Osteoblast (primary cell): ENCODE measurements around the gene ATN1. TPM values are rescaled to one million over a fixed set of nuclear protein-coding genes. Genes with fewer than 3 reads are reported as not detected.

Experiments
- DNase-seq: peaks from one replicate; pipeline ENCODE4 v3.0.0; 2011; ENCODE audit warnings: low spot score, mixed read lengths; ENCODE audit not compliant: insufficient read length; ENCODE audit errors: missing footprints
- H2AFZ ChIP-seq: 2 replicates; pipeline ENCODE4 v1.6.0; 2011; ENCODE audit warnings: mild to moderate bottlenecking, low read length
- H3K27ac ChIP-seq: 2 replicates; pipeline ENCODE4 v1.5.1; 2011; ENCODE audit warnings: mild to moderate bottlenecking, low read depth, low read length, moderate library complexity
- H3K27me3 ChIP-seq: 2 replicates; pipeline ENCODE4 v1.6.0; 2012; ENCODE audit warnings: mild to moderate bottlenecking, control low read depth, inconsistent platforms, low read length, moderate library complexity; ENCODE audit not compliant: insufficient read depth
- H3K36me3 ChIP-seq: 2 replicates; pipeline ENCODE4 v1.5.1; 2011; ENCODE audit warnings: mild to moderate bottlenecking, low read length, control low read depth, moderate library complexity; ENCODE audit not compliant: insufficient read depth
- H3K4me1 ChIP-seq: 2 replicates; pipeline ENCODE4 v1.5.1; 2011; ENCODE audit warnings: mild to moderate bottlenecking, low read length, control low read depth, moderate library complexity; ENCODE audit not compliant: insufficient read depth
- H3K4me2 ChIP-seq: 2 replicates; pipeline ENCODE4 v1.6.0; 2011; ENCODE audit warnings: mild to moderate bottlenecking, low read length; ENCODE audit not compliant: insufficient read depth
- H3K4me3 ChIP-seq: fragments of 200-600 bp; sonication (generic); 3 replicates; pipeline ENCODE4 v1.5.1; 2012; ENCODE audit warnings: mild to moderate bottlenecking, low read length, inconsistent platforms; ENCODE audit not compliant: insufficient read depth
- H3K79me2 ChIP-seq: 2 replicates; pipeline ENCODE4 v1.6.0; 2012; ENCODE audit warnings: mild to moderate bottlenecking, low read length, control low read depth, inconsistent platforms; ENCODE audit not compliant: insufficient read depth
- H3K9me3 ChIP-seq: 2 replicates; pipeline ENCODE4 v1.5.1; 2011; ENCODE audit warnings: low read depth, low read length, control low read depth
- H4K20me1 ChIP-seq: 2 replicates; pipeline ENCODE4 v1.6.0; 2012; ENCODE audit warnings: mild to moderate bottlenecking, low read length, control low read depth; ENCODE audit not compliant: insufficient read depth
- total RNA-seq: library from RNA; depleted of rRNA; stranded (reverse); fragments of >200 nt; gene quantifications from 2 replicates; pipeline ENCODE4 v1.2.3, GENCODE V29; 2012
- TF ChIP-seq, protein P1 (sequence below): IDR thresholded peaks from 2 replicates; pipeline ENCODE4 v1.5.1; 2011; ENCODE audit warnings: mild to moderate bottlenecking, low read depth, low read length, moderate library complexity; ENCODE audit errors: extremely low read depth

Gene ATN1
- total RNA-seq, 1 donor: 14.1 TPM

DNA sequence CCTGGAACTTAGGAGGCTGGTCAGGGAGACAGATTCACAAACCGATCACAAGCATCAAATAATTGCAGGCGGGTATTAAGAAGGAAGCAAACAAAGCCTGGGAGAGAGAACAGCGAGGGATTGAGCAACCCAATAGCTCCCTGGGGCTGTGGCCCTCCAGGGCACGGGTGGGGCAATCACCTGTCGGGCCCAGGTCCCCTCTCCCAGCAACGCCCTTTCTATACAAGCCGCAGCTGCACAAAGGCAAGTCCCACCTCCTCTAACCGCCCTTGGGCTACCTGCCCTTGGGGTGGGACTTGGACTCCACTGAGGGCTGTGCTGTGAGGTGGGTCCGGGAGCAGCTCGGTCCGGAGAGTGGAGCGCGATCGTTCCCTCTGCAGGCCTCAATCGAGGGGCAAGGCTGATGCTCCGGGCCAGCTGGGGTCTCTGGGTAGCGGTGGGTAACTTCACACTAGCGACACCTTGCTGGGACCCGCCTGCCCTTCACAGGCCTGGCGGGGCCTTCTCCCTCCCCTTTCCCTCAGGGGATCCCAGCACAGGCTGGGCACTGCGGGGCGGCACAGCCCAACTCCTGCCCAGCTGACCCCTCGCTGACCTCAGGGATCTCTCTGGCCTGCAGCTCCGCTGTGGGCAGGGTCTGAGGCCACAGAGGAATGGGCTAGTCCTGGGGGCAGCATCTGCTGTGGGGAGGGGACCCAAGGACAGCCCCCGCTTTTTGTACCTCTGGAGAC, 34.7 kb downstream of the ATN1 start:
- peak overlapping the region; percentile 93 for H3K27ac ChIP-seq
- DNase-seq: no peak
- H4K20me1 ChIP-seq: peaks cover 4% of the 10 kb centered on the region
- H3K79me2 ChIP-seq: peaks cover 6% of the 10 kb centered on the region
- H3K4me2 ChIP-seq: peak overlapping the region; percentile 85
- TF ChIP-seq, protein P1, sequence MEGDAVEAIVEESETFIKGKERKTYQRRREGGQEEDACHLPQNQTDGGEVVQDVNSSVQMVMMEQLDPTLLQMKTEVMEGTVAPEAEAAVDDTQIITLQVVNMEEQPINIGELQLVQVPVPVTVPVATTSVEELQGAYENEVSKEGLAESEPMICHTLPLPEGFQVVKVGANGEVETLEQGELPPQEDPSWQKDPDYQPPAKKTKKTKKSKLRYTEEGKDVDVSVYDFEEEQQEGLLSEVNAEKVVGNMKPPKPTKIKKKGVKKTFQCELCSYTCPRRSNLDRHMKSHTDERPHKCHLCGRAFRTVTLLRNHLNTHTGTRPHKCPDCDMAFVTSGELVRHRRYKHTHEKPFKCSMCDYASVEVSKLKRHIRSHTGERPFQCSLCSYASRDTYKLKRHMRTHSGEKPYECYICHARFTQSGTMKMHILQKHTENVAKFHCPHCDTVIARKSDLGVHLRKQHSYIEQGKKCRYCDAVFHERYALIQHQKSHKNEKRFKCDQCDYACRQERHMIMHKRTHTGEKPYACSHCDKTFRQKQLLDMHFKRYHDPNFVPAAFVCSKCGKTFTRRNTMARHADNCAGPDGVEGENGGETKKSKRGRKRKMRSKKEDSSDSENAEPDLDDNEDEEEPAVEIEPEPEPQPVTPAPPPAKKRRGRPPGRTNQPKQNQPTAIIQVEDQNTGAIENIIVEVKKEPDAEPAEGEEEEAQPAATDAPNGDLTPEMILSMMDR: no peak
- no peaks in the 10 kb centered on the region for H3K27me3 ChIP-seq
- H3K9me3 ChIP-seq: no peaks in the 10 kb centered on the region
- H3K4me1 ChIP-seq: peaks cover 16% of the 10 kb centered on the region
- H3K36me3 ChIP-seq: peaks cover 28% of the 10 kb centered on the region
- peak overlapping the region; percentile 90 for H2AFZ ChIP-seq
- peak overlapping the region; percentile 58 for H3K4me3 ChIP-seq

DNA sequence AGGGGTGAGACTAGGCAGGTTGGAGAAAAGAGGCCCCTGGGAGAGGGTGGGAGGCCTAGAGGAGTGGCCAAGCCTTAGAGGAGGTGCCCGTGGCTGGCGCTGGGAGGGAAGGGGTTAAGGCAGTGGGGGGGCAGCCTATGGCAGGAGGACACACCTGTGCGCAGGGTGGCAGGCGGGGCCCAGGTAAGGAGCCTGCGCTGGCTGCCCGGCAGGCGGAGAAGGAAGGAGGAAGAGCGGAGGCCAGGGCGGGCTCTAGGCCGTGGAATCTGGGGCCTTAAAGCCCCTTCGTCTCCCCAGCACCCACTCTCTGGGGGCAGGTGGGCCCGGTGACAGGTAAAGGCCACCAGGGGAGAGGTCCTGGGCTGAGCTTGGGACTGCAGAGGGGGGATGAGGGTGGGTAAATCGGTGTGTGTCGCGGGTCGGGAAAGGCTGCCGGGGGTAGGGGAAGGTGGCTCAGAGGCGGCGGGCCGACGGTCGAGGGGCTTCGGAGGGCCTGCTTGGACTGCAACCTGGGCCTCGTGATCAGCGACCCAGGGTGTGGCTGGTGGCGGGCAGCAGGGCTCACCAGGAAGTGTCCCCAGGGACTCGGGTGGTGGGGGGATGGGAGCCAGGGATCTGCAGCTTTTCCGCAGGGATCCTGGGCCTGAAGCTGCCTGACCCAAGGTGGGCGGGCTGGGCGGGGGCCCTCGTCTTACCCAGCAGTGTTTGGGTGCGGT, 35.4 kb downstream of the ATN1 start:
- DNase-seq: no peak
- H3K27ac ChIP-seq: no peak overlapping the region
- TF ChIP-seq, protein P1: no peak
- H3K4me1 ChIP-seq: peaks cover 16% of the 10 kb centered on the region
- peaks cover 4% of the 10 kb centered on the region for H4K20me1 ChIP-seq
- no peak overlapping the region for H3K4me3 ChIP-seq
- peaks cover 13% of the 10 kb centered on the region for H3K79me2 ChIP-seq
- no peaks in the 10 kb centered on the region for H3K9me3 ChIP-seq
- no peak overlapping the region for H3K4me2 ChIP-seq
- peaks cover 35% of the 10 kb centered on the region for H3K36me3 ChIP-seq
- no peaks in the 10 kb centered on the region for H3K27me3 ChIP-seq
- H2AFZ ChIP-seq: no peak overlapping the region

DNA sequence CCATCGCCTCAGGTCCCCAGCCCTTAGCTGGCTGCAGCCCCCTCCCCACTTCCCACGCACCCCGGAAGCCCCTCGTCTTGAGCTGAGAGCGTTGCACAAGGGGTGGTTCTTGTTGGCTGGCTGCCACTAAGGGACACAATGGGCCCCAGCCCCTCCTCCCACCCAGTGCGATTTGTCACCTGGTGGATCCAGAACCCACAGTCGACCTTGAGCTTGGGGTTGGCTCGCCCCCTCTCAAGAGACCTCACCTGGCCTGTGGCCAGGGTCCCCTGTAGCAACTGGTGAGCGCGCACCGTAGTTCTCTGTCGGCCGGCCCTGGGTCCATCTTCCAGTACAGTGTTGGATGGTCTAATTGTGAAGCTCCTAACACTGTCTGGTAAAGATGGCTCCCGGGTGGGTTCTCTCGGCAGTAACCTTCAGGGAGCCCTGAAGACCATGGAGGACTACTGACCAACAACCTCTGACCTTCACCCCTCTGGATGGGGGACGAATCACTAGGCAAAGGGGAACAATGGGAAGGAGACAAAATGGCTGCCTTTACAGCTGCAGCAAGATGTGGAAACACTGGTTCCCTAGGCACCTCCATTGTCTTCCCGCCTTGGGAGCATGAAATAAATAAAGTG, 36.1 kb downstream of the ATN1 start:
- no peak for DNase-seq
- peaks cover 19% of the 10 kb centered on the region for H3K4me1 ChIP-seq
- TF ChIP-seq, protein P1: no peak
- no peaks in the 10 kb centered on the region for H3K9me3 ChIP-seq
- no peak overlapping the region for H2AFZ ChIP-seq
- H4K20me1 ChIP-seq: peaks cover 4% of the 10 kb centered on the region
- peaks cover 42% of the 10 kb centered on the region for H3K36me3 ChIP-seq
- peaks cover 20% of the 10 kb centered on the region for H3K79me2 ChIP-seq
- H3K4me3 ChIP-seq: no peak overlapping the region
- no peak overlapping the region for H3K4me2 ChIP-seq
- H3K27ac ChIP-seq: no peak overlapping the region
- no peaks in the 10 kb centered on the region for H3K27me3 ChIP-seq

DNA sequence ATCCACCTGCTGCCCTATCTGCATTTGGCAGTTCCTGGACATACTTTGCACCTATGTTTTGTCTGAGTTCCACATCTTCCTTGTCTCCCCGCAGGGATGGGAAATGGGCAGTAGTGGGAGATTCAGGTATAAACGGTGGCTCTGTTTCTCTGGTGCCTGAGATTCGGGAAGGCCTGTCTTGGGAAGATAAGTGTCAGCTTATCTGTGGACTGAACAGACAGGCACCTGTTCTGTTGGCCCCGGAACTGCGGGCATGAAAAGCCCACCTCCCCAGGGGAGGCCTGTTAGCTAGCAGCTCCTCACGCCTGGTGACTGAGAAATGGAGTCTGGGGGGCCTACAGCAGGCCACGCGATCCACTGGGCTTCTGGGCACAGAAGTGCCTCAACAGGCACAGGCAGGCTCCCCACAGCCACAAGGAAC, 36.9 kb downstream of the ATN1 start:
- H3K4me3 ChIP-seq: no peak overlapping the region
- H2AFZ ChIP-seq: peak overlapping the region; percentile 36
- no peaks in the 10 kb centered on the region for H3K9me3 ChIP-seq
- peaks cover 26% of the 10 kb centered on the region for H3K79me2 ChIP-seq
- TF ChIP-seq, protein P1: no peak
- DNase-seq: no peak
- H3K36me3 ChIP-seq: peaks cover 46% of the 10 kb centered on the region
- H3K27me3 ChIP-seq: no peaks in the 10 kb centered on the region
- H3K4me2 ChIP-seq: no peak overlapping the region
- H3K27ac ChIP-seq: peak overlapping the region; percentile 48
- peaks cover 26% of the 10 kb centered on the region for H3K4me1 ChIP-seq
- H4K20me1 ChIP-seq: peaks cover 4% of the 10 kb centered on the region
